ENCODE results near the gene HIPK2. TPM values are rescaled to one million over a fixed set of nuclear protein-coding genes. Genes with fewer than 3 reads are reported as not detected.

Gene HIPK2
- polyA plus RNA-seq, 1 donor, result 10.4 TPM

DNA sequence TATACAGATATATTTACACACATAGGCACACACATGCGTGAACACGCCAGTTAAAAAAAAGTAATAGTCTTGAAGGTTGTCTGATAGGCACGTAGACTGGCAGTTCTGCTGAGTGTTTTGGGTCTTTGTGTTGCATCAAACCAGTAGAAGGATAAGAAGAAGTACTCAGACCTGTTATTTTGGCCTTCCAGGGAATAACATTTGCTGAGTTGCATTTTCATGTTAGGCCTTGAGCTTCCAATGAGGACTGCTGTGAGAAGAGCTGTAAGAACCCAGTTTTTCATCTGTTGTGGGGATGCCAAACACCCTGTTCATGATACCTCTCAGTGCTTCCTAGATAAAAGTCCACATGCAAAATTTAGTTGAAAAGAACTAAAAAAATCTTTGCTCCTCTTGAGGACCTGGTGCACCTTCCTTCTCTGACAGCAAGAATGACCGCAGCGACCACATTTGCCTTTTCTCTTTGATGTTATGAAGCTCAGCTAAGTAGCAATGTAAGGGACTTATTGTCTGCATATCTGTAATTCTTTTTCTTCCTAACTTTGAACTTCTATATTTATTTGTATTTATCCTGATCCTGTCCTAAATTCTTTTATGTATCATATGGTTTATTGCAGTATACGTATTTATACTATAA, 27.2 kb downstream of the HIPK2 start:
- DNase-seq, result no peak

- no peak for DNase-seq
Measured at GRCh38 chr7:139749545-139749944, 28.3 kb downstream of the HIPK2 start.

GRCh38 chr7:139748941-139749340, 28.9 kb downstream of the HIPK2 start:
- no peak for DNase-seq

DNA sequence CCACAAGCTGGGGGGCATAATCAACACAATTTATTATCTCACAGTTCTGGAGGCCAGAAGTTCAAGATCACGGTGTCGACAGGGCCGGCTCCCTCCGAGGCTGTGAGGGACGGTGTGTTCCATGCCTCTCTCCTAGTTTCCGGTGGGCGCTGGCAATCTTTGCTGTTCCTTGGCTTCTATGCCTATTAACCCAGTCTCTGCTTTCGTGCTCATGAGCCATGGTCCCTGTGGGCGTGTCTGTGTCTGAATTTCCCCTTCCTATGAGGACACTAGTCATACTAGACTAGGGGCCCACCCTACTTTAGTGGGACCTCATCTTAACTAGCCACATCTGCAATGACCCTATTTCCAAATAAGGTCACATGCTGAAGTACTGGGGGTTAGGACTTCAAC, 29.4 kb downstream of the HIPK2 start:
- DNase-seq, result no peak

GRCh38 chr7:139747662-139748372, 30.0 kb downstream of the HIPK2 start:
- DNase-seq, result no peak

- no peak for DNase-seq
Measured at GRCh38 chr7:139746652-139747051, 31.1 kb downstream of the HIPK2 start.

- DNase-seq, result no peak
Measured at GRCh38 chr7:139745678-139746143, 32.1 kb downstream of the HIPK2 start.

GRCh38 chr7:139744768-139745677, 32.8 kb downstream of the HIPK2 start:
- no peak for DNase-seq

DNA sequence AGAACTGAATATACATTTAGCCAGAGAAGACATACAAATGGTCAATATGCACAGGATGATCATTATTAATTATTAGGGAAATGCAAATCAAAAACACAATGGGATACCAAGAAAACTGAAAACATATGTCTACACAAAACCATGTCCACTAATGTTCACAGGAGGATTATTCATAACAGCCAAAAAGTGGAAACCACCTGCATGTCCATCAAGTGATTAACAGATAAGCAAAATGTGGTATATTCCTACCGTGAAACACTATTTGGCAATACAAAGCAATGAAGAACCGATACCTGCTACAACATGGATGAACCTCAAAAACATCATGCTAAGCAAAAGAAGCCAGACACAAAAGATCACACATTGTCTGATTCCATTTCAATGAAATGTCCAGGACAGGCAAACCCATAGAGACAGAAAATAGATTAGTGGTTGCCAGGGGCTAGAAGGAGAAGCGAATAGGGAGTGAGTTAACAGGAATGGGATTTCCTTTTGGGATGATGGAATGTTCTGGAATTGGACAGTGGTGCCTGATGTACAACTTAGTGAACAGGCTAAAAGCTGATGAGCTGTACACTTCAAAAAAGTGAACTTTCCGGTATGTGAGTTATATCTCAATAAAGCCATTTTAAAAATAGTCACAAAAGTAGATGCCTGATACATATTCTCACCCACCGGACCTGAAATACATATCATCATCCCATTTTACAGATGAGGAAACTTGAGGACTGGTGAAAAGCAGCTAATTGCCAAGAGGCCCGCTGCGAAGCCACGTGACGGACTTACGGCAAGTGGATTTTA, 33.6 kb downstream of the HIPK2 start:
- no peak for DNase-seq

GRCh38 chr7:139743267-139743966, 34.4 kb downstream of the HIPK2 start:
- peak; percentile 19 for DNase-seq

- DNase-seq, result no peak
Measured at GRCh38 chr7:139741789-139742344, 35.9 kb downstream of the HIPK2 start.

DNA sequence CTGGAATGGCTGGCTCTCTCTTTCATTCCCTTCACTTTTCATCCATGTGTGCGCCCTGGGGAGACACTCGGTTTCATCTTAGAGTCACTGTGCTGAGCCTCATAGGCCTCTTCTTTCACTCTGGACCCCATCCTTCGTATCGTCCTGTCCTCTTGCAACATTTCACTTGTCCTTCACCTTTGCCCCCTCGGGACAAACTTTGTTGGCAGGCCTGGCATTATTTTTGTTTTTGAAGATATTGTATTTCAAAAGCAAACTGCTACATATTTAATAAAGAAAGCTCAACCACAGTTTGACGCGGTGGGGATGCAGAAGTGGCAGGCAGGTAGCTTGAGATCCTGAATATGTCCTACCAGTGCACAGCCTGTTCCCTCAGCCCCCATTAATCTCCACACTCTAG, 36.6 kb downstream of the HIPK2 start:
- no peak for DNase-seq

- no peak for DNase-seq
Measured at GRCh38 chr7:139739863-139740597, 37.8 kb downstream of the HIPK2 start.

GRCh38 chr7:139738772-139739171, 39.0 kb downstream of the HIPK2 start:
- DNase-seq, result no peak

DNA sequence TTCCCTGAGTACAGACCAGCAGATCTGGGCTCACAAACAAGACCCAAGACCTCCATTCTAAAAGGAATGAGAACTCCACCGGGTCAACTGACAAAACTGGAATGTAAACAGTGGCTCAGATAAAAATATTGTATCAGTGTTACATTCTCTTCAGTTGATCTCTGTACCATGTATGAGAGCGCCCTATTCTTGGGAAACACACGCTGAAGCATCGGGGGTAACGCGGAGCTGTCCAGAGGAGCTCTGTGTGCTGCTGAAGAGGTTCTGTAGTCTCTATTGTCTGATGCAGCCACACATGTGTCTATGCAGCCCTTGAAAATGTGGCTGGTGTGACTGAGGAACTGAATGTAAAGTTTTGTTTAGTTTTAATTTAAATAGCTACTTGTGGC, 39.7 kb downstream of the HIPK2 start:
- DNase-seq, result no peak

DNA sequence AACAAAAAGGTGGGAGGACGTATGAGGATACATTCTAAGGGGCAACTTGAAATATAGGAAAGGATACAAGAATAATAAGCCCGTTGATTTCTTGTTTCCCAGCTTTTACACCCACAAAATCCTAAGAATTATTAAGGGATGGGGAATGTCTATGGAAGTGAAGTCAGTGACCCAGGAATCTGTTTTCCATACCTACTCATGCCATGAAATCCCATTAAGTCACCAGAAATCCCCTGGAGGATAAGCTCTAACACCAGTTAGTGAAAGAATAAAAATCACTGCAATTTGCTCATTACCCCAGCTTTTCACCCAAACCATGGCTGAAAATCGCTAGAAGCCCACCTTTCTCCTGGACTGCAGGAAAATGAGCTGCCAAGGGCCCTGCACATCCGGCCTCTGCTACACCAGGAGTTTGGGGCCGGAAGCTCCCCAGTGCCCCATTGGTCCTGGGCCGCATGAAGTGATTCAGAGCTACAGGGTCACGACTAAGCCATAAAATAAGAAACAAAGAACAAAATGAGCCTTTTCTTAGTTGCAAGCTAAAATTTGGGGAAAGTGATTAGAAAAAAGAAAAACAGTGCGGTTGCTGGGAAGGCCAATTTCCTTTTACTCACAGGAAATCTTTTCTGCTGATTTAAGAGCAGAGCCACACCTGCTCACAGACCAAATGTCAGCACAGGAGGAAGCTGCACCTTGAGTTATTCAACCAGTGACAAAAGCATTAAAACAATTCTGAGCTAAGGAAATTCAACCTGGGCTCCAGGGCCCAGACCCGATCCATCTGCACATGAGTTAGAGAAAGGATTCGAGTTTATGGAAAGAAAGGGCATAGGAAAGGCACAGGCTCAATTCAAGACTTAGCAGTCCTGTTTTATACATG, 40.3 kb downstream of the HIPK2 start:
- no peak for DNase-seq

DNA sequence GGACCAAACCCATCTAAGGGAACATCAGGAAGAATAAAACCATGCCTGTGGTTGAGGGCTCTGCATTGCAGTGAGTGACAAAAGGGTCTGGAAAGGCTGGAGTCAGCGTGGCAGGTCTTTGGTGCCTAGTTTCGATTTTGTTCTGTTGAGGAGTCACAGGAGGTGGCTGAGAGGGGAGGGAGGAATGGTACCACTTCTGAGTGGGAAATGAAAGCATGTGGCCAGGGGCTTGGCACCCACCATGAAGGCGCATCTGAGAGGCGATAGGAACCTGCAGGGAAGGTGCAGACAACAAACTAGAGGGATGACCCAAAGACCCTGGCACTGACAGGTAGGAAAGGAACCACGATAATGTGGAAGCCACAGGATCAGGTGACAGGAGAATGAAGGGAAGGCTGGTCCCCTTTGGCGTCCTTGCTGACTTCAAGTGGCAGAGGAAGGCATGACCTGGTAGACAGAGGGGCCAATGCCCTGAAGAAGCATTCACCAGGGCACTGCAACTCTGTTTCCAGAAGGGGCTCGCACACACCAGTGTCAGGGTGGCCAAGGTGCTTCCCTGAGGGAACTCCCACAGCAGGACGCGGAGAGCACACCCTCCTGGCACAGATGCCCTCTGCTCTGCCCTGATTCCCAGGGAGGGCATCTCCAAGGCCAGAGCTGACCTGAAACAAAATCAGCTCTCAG, 41.7 kb downstream of the HIPK2 start:
- DNase-seq, result no peak

DNA sequence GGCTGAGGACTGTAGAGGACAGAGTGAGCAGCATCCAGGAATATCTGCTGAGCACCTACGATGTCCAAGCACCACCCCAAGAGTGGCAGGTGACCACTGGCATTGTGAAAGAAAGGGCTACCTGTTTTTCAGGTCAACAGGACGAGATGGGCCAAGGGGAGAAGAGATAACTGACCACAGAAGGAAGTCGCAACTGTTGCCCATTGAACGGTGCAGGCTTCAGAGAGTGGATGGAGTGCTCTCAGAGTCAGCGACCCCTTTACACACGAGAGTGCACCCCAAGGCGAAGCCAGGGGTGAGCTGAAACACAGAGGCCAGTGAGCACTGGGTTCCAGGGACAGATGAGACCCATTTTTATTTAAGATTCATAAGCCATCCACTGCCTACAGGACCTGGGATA, 42.3 kb downstream of the HIPK2 start:
- DNase-seq, result no peak

- DNase-seq, result no peak
Measured at GRCh38 chr7:139734395-139734794, 43.4 kb downstream of the HIPK2 start.
